NCI-H2081 (cell line): ENCODE data around the gene NTRK3.

Source experiments
- DNase-seq, 2 experiments: peaks; one replicate each; lab custom pipeline; 2025; lab: John Stamatoyannopoulos, UW

The NTRK3 gene

DNA sequence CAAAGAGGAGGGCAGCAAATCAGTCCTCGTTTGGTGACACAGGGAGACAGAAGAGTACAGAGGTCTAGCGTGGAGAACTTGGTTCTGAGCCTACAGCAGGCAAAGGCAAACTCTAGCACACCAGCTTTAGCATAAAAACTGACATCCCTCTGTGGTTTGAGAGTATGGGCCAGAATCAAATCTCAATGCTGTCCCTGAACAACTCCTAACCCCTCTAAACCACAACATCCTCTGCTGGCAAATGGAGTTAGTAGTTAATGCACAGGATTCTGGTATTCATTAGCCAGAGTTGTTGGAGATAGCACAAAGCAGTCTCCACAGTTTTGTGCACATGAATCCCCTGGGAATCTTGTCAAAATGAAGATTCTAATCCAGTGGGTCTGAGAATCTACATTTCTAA, 315.8 kb downstream of the NTRK3 start:
- DNase-seq = no peak

DNA sequence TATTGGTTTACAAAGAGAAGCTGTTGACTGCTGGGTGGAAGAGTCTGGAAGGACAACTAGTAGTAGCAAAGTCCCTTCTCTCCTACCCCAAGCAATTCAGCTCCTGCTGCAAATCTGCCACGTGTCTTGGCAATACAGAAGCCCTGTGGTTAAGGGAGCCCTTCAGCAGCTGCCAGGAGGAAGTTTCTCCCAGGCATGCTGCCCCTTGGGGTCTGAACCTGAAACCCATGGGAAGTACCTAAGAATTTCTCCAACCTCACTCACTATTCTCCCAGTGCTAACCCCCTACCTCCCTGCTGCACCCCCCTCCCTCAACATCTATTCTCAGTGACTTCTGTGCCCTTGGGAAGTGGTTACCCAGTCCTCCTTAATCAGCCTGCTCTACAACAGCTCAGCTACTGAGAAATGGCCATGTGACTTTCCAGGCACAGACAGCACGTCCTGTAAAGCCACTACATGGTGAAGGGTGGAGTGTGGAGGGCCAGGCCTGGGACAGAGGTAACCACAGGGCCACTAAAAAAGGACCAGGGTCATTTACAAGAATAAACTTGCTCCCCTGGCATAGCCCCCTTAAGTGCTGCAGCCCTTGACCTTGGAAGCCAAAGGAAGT, 316.6 kb downstream of the NTRK3 start:
- DNase-seq = no peak

DNA sequence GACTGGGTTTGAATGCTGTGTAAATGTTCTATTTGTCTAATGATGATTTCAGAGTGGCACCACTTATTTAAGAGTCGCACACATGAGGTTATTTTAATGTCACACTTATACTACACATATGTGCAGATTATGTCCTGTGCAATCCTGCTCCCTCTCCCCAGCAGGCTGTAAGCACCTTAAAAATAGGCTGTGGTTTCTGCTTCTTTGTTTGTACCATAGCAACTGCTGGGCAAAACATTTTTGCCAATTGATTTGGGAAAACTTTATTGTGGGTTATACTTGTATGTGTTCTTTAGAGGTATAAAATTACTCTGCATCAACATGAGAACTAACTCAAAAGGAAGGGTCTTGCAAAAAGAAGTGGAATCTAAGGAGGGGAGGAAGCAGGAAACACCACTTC, 318.5 kb downstream of the NTRK3 start:
- no peak for DNase-seq

DNA sequence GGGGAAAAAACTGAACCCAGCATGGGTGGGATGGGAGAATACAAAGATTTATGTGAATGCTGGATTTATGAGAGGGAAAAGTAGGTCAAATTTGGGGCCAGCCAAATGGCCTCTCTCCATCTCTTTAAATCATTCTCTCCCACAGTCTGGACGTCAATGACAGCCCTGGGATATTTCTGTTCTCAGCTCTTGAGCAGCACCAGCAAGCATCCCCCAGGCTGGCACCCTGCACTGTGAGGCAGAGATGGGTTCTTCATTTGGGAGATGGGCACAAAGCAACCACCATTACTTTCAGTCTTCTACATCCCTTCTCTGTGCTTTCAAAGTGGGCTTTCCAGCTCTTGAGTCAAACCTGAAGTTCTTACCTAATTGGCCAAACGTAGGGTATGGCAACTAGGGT, 321.0 kb downstream of the NTRK3 start:
- no peak for DNase-seq

DNA sequence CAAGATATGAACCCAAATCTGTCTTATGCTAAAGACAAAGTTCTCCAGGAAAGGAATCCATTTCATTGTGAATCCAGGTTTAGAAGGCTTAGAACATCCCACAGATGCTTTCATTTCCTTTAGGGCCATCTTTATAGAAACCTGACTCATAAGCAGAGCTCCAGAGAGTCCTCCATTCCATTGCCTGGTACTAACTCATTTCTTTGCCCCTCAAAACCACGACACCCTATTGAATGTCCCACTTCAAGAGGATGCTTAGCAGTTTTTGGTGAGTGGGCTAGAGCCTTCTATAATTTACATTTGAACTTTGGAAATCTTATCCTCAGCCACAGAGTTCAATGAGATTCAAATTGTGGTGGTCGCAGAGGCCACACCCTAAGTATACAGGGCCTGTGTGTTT, 325.0 kb downstream of the NTRK3 start:
- no peak for DNase-seq

DNA sequence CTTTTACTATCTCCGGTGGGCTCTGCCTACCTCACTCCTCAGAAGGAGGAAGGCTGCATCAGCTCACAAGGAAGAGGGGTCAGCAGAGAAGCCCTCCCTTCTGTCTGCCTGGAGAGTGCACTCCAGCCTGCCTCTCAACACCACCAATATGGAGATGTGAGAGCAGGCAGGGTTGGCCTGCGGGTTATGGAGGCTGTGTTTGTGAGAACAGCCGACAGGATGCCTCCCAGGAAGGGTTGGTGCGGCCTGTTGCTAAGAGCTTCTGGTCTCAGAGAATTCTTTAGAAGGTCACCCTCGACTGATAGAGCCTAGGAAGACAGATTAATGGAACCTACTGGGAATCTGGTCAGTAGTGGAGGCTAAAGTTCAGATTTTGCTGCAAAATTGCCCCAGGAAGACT, 326.1 kb downstream of the NTRK3 start:
- DNase-seq = no peak

DNA sequence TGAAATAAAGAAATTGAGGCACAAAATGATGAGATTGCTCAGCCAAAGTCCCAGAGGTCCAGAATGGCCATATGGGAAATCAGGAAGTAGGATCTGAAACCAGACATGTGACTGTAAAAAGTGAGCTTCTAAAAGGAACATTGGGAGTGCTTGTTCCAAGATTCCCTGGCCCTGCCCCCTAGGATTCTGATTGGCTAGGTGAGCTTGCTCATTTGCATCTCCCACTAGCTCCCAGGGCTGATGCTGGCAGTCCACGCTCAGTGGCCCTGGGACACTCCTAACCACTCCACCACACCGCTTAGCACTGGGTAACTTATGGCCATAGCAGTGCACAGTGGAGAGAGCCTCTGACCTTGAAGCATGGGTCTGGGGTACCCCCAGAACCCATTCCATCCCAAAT, 326.7 kb downstream of the NTRK3 start:
- DNase-seq = no peak

DNA sequence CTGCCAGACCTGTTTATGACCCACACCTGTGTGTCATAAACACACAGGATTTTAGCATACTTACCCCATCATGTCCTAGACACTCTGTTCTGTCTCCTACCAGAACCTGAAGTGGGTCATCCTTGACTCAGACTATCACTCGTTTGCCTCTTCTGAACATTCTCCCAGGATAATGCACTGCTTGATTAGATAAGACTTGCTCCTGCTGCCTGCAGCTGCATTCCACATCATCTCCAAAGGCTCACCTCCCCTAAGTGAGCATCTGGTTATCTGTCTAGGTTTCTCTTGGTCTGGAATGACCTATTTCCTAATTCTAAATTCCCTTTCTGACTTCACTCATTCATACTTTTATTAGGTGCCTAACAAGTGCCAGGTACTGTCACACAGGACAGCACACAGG, 332.1 kb downstream of the NTRK3 start:
- DNase-seq = no peak

DNA sequence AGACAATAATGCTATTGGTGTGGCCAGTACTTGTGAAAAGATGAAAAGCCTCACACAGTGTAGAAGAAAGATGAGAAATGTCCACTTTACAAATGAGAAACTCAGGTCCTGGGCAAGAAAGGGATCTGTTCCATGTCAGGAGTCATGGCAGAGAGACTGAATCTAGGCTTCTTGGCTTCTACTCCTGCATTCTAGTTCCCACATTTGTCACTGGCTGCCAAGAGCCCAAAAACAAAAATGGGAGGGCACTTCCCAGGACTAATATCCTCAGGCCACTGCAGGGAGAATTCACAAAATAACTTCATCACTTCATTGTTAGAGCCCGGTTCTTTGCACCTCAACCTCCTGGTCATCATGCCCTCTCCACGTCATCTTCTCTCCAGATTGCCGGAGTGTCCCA, 337.5 kb downstream of the NTRK3 start:
- DNase-seq = no peak

DNA sequence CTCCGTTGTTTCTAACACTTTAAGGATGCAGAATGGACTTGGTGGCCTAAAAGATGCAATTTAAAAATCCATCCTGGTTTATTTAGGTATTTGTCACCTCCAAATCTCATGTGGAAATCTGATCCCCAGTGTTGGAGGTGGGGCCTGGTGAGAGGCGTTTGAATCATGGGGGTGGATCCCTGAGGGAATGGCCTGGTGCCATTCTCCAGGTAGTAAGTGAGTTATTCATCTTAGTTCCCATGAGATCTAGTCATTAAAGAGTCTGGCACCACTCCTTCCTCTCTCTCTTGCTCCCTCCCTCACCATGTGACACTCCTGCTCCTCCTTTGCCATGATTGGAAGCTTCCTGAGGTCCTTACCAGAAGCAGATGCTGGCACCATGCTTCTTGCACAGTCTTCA, 339.1 kb downstream of the NTRK3 start:
- no peak for DNase-seq

DNA sequence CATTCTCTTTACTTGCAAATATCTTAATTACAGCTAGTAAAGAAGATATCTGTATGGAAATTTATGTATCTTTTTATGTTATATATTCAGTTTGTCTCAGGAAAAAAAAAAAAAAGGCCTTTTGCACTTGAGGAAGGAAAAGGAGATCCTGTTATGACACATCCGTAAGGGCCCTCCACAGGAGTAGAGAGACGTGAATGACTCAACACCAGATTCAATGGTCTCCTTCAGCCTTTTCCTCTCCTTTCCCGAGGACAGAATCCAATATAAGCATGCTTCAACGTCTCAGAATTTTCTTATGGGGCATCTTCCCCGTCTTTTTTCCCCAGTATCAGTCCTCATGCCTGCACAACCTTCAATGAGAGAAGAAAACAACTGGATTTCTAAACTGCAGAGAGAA, 340.3 kb downstream of the NTRK3 start:
- no peak for DNase-seq

DNA sequence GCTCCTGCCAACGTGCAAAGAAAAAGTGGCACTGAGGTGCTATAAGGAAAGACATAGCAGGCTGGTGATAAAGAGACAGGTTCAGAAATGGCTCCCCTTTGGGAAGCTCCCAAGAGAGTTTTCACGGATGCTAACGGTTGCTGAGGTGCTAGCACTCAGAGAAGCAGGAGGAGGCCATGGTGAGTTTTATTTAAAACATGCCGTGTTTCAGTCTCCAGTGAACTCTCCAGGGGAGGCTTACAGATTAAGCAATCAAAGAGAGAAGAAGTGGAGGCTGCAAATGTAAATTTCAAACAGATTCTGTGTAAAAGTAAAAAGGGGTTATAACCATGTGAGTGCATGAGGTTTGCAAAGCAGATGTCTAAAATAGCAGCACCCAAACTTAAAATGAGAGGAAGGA, 346.2 kb downstream of the NTRK3 start:
- no peak for DNase-seq

DNA sequence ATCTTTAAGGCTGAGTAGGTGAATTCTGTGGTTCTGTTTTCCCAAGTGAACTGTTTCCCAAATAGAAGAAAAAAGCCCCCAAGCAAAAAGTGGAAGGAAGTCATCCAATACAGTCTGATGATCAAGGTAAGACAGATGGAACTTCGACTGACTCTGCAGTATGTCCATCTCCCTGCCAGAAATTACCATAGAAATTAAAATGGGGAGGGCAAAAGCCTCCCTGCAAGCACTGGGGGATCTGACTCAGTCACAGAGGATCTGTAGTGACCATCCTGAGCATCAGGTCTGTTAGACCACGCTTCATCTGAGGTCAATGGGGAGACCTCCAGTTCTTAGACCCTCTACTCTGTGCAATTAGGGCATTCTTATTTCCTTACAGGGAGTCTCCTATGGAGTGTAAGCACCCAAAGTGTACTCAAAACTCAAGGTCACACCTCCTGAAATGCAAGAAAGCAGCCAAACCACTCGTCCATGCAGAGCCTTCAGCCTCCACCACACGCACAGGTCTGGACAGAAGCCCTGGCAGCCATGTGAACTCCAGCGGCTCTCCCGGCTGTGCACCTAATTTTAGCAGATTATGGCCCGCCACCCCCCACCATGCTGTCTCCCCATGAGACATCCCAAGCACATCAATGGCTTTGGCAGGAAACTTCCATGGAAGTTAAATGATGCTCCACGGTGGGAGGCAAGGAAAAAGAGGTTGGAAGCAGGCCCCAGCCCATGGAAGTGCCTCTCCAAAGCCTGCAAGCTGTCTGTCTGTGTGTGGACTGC, 348.7 kb downstream of the NTRK3 start:
- no peak for DNase-seq

DNA sequence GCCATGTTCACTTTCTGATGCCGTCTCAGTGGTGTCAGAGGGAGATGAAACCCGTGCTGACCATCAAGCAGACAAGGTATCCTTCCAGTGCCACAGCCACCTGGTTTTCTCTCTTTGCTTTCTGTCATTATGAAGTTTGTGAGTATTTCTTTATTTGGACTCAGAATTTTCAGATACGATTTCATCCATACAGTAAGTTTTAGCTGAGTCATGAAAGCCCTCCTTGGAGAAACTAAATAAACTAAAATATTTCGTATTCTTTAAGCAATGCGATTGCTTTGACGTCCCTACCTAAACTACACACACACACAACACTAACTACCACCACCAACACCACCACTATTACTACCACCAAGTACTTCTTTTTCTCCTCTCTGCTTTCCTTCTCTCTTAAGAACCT, 350.1 kb downstream of the NTRK3 start:
- DNase-seq = no peak

DNA sequence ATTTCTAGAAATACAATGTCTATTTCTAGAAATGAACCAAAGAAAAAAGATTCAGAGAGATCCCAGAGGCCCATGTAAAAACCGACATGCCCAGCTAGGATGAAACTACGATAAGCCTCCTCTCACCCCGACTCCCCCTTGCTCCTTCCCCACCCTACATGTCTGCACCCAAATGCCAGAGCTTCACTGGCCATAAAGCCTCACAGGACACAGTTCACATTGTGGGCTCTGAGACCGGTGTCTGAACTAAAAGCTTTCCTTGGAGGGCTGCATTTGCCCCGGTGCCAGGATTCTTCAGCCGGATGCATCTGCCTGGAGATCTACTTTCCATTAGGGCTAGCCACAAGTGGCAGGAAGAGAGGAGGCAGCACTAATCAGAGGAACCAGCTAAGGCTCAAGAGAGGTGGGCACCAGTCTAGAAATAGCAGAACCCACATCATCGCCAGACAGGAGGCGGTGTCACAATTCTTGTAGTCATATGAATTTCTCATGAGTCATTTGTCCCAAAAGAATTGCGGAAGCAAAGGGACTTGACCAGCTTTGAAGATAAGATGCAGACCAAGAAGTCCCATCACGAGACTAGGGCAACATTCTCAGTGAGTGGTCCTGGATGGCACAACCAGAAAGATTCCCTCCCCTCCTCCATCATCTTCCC, 353.6 kb downstream of the NTRK3 start:
- DNase-seq = no peak

DNA sequence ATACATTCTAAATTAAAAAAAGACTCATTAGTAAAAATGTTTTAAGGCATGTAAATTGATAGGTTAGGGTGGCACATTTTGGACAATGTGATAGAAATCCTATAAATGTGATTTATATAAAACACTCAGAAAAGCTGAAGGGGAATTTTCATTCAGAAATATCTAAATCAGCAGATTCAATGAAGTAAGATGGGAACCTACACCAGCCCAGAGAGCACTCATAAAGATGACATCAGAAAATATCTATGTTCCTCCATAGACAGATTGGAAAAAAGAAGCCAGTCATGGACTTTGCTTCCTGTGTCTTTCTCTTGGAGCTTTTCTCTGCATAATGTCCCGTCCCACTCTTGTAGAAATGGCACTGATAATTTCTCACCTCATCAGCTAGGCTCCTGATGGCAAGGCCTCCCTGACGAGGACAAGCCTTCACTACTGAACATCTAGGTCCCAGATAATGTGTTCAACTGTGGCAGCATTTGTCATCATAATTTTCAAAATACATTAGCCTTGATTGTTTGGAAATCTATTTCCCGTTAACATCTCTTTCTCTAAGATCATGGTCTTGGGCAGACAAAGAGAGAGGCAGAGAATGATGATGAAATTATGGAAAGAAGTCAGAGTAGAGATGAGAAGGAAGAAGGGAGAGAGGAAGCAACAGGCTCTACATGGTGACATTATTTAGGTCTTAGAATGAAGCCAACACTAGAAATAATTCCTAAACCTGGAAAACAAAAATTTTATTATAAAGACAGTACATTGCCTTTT, 354.4 kb downstream of the NTRK3 start:
- DNase-seq = no peak

DNA sequence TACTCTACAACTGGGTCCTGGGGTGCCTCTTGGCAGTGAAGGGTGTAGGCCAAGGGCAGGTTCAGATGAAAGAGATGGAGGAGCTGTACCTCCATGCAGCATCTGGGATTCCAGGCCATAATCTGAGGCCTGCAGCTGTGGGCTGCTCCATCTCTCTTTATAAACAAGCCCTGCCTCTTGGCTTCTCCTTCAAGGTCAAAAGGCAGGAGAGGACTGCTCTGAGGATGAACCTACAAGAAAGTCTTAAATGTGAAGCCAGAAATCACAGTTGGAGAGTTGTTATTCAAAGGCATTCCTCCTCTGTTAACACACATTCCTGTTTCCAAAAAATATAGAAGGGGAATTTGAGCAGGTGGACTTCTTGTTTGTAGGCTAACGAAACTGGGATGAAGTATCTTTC, 355.5 kb downstream of the NTRK3 start:
- no peak for DNase-seq

DNA sequence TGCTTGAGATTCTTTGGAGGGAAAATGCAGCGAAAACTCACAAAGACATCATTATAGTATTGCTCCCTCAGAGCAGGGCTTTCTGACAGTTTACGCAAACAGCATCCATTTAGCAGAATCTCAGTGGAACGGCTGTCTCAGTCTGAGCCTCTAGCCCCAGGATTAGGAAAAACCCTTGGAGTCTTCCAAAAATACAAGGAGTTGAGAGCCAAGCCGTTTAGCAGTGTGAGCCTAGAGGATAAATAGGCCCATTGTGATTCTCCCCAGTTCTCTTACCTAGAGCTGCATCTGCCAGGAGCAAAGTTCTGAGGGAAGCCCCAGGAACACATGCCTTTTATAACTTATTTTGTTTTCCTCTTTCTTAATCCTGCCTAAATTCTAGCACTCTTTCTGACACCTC, 359.6 kb downstream of the NTRK3 start:
- no peak for DNase-seq

DNA sequence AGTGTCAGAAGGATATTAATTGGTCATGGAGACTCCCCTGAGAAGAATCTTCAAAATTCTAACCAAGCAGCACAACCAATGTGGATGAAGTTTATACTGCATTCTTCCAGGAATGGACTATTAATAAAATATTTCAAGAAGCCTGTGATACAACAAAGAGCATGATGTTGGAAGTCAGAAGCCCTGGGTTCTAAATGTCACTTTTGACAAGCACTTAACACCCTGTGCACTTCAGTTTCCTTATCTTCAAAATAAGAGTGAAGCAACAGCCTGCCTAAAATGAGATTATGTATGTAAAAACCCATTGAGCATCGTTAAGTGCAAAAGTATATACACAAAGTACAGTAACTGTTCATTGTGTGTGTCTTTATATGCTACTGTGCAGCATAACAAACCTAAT, 369.4 kb downstream of the NTRK3 start:
- DNase-seq = no peak

DNA sequence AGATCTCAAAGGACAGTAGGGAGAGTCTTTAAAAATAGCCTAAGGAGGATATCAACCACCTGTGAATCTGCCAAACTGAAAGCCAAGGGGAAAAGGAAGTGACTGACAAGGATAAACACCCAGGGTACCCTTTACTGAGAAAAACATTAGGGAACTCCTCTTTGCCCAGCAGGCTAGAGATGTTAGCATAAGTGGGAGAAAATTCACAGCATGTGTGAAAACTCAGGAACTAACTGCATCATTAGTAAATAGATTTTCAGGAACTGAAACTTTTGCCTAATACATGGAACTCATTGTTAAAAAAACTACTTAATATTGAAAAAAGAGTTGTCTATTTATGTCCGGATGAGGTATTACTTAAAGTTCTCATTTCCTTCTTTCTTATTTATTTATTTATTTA, 375.5 kb downstream of the NTRK3 start:
- DNase-seq = no peak

DNA sequence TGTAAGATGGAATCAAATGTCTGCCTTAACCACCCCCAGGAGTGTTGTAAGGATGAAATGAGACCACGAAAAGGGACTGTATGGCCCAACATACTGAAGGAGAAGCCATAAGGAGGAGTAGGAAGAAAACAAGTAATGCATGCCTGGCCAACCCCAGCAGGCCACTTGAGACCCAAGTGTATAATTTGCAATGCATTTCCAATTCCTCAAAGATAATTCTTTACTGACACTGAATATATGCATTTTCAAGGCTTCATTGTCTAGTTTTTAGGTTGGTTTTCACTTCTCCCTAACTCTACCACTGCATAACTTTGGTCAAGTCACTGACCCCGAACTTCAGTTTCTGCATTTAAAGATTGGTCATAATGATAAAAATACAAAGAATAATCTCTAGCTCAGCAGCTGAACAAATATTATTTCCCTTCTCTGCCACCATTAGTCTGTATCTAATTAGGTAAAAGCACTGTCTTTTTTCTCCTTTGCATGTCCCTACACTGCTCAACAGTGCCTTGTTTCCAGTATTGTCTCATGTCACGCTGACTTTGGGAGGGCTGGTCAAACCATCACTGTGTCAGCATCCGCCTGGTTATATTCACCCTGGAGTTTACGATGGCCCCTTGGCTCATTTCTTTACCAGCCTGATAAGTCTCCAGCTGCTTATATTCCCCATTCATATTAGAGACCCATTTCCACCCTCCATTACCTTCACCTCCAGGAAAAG, 378.6 kb downstream of the NTRK3 start:
- no peak for DNase-seq
